Astrocyte of the hippocampus (primary cell): Measurements from ENCODE around the gene PPP1R3E.
"Not testable (repeated sequence)": the region's sequence is repeated elsewhere in the genome, so short reads cannot be mapped to it uniquely, and the experiment has no call there.

Experiments
- DNase-seq: peaks from one replicate; pipeline ENCODE4 v3.0.0; 2011; ENCODE audit warnings: low read depth, low spot score

PPP1R3E gene

GRCh38 chr14:23297611-23298277, 4.9 kb downstream of the PPP1R3E start:
- peak; percentile 15 for DNase-seq

- no peak for DNase-seq
These were observed 5.6 kb downstream of the PPP1R3E start for GRCh38 chr14:23297096-23297495.

- no peak for DNase-seq
These were observed 6.5 kb downstream of the PPP1R3E start for GRCh38 chr14:23296012-23296777.

- peak; percentile 70 for DNase-seq
These were observed 7.7 kb downstream of the PPP1R3E start for GRCh38 chr14:23294734-23295561.

DNA sequence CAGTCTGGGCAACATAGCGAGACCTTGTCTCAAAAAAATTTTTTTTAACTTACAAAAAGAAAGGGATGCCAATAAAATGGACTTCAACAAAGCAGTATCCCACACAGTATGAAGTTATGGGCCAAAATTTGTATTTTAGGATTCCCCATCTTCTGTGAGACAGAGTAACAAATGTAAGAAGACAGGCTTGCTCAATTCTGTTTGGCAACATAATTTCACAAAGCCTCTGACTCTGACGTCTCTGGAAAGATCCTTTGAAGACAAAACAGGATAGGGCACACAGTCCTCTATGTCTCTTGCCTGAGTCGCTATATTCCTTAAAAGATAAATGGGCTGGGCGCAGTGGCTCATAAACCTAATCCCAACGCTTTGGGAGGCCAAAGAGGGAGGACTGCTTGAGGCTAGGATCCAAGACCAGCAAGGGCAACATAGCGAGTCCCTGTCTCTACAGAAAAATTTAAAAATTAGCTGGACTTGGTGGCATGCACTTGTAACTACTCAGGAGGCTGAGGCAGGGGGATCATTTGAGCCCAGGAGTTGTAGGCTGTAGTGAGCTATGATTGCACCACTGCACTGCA, 15.7 kb downstream of the PPP1R3E start:
- no peak for DNase-seq

DNA sequence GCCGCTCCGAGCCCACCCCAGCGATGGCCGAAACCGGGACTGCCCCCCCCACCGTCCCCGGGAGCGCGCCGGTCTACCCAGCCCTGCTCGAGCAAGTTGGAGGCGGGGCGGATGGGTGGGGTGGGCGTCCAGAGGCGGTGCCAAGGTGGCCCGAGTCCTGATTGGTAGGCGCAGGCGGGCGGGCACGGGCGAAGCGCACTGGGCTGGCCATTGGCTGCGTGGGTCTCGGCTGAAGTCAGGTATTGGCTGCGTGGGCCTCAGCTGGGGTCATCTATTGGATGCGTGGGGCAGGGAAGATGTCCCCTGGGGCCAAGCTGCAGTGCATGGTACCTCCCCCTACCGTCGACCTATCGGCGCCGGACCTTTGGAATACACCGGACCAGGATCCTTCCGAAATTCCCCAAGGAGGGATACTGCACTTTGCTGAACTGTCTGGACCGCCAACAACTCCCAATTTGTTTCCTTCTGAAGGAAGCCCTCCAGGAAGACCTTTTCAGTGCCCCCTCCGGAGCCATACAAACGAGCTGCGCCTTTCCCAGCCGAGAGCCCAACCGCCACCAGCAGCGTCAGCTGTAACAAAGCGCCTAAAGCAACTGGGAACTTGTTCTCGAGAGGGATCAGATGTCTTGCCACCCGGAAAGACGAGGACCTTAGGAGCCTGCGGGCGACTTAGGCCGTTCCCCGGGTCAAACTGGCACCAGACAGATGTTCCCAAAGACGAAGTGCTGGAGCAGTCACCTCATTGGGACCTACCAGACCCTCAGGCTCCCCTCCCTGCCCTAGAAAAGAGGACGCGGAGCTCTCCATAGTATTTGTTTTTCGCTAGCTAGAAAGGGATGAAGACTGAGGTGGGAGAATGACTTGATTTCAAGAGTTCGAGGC, 16.4 kb downstream of the PPP1R3E start, which contains the start of gene HOMEZ:
HOMEZ (minus strand) TSS at position 113 of the 882 bp plus-strand sequence. CDS start 180 bp downstream, outside the sequence.
- peak; percentile 99 for DNase-seq

DNA sequence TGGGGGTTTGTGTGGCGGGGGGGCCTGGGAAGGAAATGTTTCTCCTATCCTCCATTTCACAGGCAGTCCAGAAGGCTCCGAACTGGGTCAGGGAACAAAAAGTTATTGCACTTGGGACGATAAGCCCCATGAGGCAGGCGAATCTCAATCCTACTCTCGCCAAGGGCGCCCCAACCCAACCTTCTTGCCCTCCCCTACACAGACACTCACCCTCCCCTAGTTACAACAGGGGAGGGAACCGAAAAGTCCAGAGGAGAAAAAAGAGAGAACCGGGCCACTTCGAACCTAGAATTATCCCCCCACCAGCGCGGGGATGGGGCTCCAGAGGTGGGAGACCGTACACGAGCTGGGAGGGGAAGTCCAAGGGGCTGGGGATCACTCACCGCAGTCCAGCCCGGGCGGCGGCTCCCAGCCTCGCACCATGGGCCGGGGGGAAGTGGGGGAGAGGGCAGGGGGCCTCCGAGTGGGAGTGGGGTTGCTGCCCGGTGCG, 17.1 kb downstream of the PPP1R3E start:
- no peak for DNase-seq

DNA sequence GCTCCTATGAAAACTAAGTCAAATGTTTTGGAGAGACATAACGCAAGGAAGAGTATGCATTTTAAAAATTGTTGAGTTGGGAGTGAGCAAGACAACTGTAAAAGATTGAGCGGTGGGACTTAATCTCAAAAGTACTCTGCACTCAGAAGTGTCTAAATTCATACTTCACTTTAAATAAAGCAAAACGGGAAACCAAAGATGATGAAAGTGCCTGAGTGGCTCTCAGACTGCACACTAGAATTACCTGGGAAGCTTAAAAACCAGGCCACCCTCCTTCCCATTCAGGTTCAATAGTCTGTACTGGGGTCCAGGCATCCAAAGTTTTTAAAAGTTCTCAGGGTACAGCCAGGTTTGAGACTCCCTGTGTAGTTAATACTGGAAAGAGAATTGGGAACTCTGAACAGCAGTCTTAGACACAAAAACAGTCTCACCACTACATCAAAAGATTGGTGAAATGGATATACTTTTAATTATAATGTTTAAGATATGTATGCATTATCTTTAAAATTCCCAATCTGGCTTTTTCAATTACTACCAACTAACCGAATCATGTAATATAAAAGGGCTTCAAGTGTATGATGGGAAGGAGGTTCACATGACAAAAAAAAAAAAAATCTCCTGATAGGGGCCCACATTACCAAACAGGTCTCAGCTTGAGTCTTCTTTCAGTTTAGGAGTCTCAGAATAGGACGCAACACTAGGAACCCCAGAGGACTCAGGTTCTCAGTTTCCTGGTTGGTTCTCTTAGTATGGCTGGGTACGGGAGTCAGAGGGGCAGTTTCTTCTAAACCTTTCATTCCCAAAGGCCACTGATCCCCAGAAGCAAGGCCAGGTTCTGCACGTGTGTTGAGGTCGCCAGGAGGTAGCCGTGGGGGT, 17.8 kb downstream of the PPP1R3E start:
- peak; percentile 21 for DNase-seq

GRCh38 chr14:23281247-23281646, 21.4 kb downstream of the PPP1R3E start:
- DNase-seq: no peak

- DNase-seq: not testable (repeated sequence)
These were observed 24.7 kb downstream of the PPP1R3E start for GRCh38 chr14:23277928-23278327.

DNA sequence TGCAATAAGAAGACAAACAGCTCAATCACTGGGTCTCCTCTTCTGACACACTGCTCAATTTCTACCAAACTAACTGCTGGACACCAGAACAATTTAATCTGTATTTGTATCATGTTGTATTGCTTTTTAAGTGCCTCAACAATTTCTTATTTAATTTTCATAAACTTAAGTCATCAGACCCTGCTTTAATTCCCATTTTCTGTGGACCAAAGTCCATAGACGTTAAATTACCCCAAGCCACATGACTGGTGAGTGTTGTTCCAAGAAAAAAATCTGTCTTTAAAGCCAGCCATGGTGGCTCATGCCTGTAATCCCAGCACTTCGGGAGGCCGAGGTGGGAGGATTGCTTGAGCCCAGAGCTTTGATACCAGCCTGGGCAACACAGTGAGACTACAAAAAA, 25.5 kb downstream of the PPP1R3E start:
- no peak for DNase-seq

DNA sequence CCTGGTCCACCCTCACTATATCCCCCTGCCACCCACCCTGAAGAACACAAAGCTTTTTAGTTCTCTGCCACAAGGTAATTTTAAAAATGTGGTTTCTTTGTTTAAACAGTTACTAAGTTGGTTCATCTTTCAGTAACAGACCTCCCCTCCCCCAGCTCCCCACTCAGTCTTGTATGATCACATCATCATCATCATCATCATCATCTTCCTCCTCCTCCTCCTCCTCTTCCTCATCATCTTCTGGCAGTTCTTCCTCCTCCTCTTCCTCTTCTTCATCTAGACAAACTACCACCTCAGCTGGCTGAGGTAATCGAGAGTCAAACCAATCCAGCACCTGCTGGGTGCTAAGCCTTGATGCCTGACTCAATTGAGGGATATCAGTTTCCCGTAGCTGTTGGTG, 27.2 kb downstream of the PPP1R3E start:
- DNase-seq: no peak

DNA sequence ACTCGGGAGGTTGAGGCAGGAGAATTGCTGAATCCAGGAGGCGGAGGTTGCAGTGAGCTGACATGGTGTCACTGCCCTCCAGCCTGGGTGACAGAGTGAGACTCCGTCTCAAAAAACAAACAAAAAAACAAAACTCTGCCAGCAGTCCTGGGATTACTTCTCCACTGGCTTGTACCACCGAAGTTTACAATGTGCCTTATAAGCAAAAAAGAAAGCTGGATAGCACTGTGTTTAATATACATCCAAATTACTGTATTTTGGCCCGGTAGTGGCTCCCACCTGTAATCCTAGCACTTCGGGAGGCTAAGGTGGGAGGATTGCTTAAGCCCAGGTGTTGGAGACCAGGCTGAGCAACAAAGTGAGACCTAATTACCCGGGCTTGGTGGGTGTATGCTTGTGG, 33.5 kb downstream of the PPP1R3E start:
- no peak for DNase-seq

- DNase-seq: not testable (repeated sequence)
These were observed 41.8 kb downstream of the PPP1R3E start for GRCh38 chr14:23260849-23261248.

DNA sequence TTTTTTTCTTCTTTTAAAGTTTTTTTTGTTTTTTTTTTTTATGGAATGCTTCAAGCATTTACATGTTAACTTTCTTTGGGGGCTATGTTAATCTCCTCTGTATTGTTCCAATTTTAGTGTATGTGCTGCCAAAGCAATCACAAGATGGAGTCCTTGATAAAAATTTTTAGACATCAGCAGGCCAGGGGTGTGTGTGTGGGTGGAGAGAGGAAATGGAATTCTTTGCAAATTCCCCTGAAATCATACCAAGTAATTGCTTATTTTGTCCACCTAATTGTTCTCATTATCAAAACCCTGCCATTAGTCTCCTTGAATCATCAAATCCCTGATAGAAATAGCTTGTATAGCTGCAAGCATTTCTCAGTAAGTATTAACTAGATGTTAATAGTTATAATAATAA, 43.2 kb downstream of the PPP1R3E start:
- DNase-seq: no peak

GRCh38 chr14:23258256-23258655, 44.4 kb downstream of the PPP1R3E start:
- no peak for DNase-seq

GRCh38 chr14:23252420-23253333, 50.0 kb downstream of the PPP1R3E start:
- no peak for DNase-seq

DNA sequence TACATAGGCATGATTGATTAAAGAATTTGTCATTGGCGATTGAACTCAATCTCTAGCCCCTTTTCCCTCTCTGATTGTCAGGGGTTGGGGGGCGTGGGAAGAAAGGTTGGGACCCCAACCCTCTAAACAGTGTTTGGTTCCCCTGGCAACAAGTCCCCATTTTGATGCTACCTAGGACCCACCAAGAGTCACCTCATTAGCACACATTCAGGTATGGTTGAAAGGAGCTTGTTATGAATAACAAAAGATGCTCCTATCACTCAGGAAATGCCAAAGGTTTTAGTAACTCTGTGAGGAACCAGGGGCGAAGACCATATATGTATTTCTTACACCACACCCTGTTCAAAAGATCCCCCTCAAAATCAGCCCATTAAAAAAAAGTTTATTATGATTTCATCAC, 50.7 kb downstream of the PPP1R3E start:
- DNase-seq: no peak

GRCh38 chr14:23249824-23250223, 52.8 kb downstream of the PPP1R3E start:
- DNase-seq: no peak
